Fibroblast of the aortic adventitia (primary cell): Measurements from ENCODE around the gene BAIAP2L1. TPM values are rescaled to one million over a fixed set of nuclear protein-coding genes. Genes with fewer than 3 reads are reported as not detected.
"Not testable (repeated sequence)": the region's sequence is repeated elsewhere in the genome, so short reads cannot be mapped to it uniquely, and the experiment has no call there.

ENCODE experiments used
- DNase-seq: peaks from one replicate; pipeline ENCODE4 v3.0.0-alpha.2; 2010; ENCODE audit warnings: low read depth
- H3K4me3 ChIP-seq: 2 replicates; pipeline ENCODE4 v1.5.1; 2011; ENCODE audit warnings: low read depth, mild to moderate bottlenecking, control low read depth, low read length, moderate library complexity
- CTCF ChIP-seq: IDR thresholded peaks from 2 replicates; pipeline ENCODE4 v1.5.1; 2011; ENCODE audit warnings: mild to moderate bottlenecking, low read length, control low read depth, inconsistent platforms; ENCODE audit not compliant: insufficient read depth
- total RNA-seq: library from RNA; depleted of rRNA; stranded (reverse); fragments of >200 nt; gene quantifications from 2 replicates; pipeline ENCODE4 v1.2.3, GENCODE V29; 2012; ENCODE audit warnings: low replicate concordance

The BAIAP2L1 gene
- total RNA-seq, 1 donor, result 2.8 TPM

- no peak overlapping the region for H3K4me3 ChIP-seq
- no peak for TF ChIP-seq CTCF
- DNase-seq, result no peak
These were observed 13.8 kb downstream of the BAIAP2L1 start for GRCh38 chr7:98387131-98387530.

- not testable (repeated sequence) for DNase-seq, H3K4me3 ChIP-seq
These were observed 15.4 kb downstream of the BAIAP2L1 start for GRCh38 chr7:98385532-98385931.

- no peak overlapping the region for H3K4me3 ChIP-seq
- no peak for TF ChIP-seq CTCF
- DNase-seq, result no peak
These were observed 22.6 kb downstream of the BAIAP2L1 start for GRCh38 chr7:98378210-98378819.

- TF ChIP-seq CTCF, result no peak
- DNase-seq, result no peak
- H3K4me3 ChIP-seq, result no peak overlapping the region
These were observed 24.2 kb downstream of the BAIAP2L1 start for GRCh38 chr7:98376711-98377110.

GRCh38 chr7:98375664-98376063 lies 25.2 kb downstream of the BAIAP2L1 start:
- no peak for DNase-seq
- no peak overlapping the region for H3K4me3 ChIP-seq
- no peak for TF ChIP-seq CTCF

- no peak overlapping the region for H3K4me3 ChIP-seq
- no peak for TF ChIP-seq CTCF
- no peak for DNase-seq
These were observed 26.6 kb downstream of the BAIAP2L1 start for GRCh38 chr7:98374285-98374680.

GRCh38 chr7:98372993-98373392 lies 27.9 kb downstream of the BAIAP2L1 start:
- TF ChIP-seq CTCF, result no peak
- H3K4me3 ChIP-seq, result no peak overlapping the region
- DNase-seq, result peak; percentile 66
